ENCODE data around the gene TP53TG5.

GRCh38 chr20:45423700-45424099, 45.6 kb upstream of the TP53TG5 start:
- TF ChIP-seq CTCF (IDR thresholded peaks at IDR 0.05 in 4 of 5, conservative IDR thresholded peaks at IDR 0.05 in 1 of 5): no peak
- TF ChIP-seq POLR2A (IDR thresholded peaks at IDR 0.05): no peak

All from gastrocnemius medialis (tissue), 4 donors.